Measurements from ENCODE around the gene NECTIN4.

NECTIN4 gene

GRCh38 chr1:161081519-161081918 is 7.8 kb downstream of the NECTIN4 start:
- no peak for TF ChIP-seq GATA3 (IDR thresholded peaks at IDR 0.05; ENCODE audit: low read depth, low read length)
- no peak for TF ChIP-seq GATA2 (IDR thresholded peaks at IDR 0.05; ENCODE audit: low read depth, low read length)

GRCh38 chr1:161080441-161081405 is 8.6 kb downstream of the NECTIN4 start:
- TF ChIP-seq GATA3 (IDR thresholded peaks at IDR 0.05; ENCODE audit: low read depth, low read length), result no peak
- TF ChIP-seq GATA2 (IDR thresholded peaks at IDR 0.05; ENCODE audit: low read depth, low read length), result no peak

- TF ChIP-seq GATA2 (IDR thresholded peaks at IDR 0.05; ENCODE audit: low read depth, low read length) (no peak), GATA3 (IDR thresholded peaks at IDR 0.05; ENCODE audit: low read depth, low read length) (no peak)
Observed at GRCh38 chr1:161079436-161080110, 9.8 kb downstream of the NECTIN4 start.

- TF ChIP-seq GATA2 (IDR thresholded peaks at IDR 0.05; ENCODE audit: low read depth, low read length), result no peak
- no peak for TF ChIP-seq GATA3 (IDR thresholded peaks at IDR 0.05; ENCODE audit: low read depth, low read length)
Observed at GRCh38 chr1:161077426-161077825, 11.9 kb downstream of the NECTIN4 start.

GRCh38 chr1:161076410-161076809 is 12.9 kb downstream of the NECTIN4 start:
- TF ChIP-seq GATA3 (IDR thresholded peaks at IDR 0.05; ENCODE audit: low read depth, low read length), result no peak
- TF ChIP-seq GATA2 (IDR thresholded peaks at IDR 0.05; ENCODE audit: low read depth, low read length), result no peak

- TF ChIP-seq GATA2 (IDR thresholded peaks at IDR 0.05; ENCODE audit: low read depth, low read length) (no peak), GATA3 (IDR thresholded peaks at IDR 0.05; ENCODE audit: low read depth, low read length) (no peak)
Observed at GRCh38 chr1:161074676-161075368, 14.5 kb downstream of the NECTIN4 start.

GRCh38 chr1:161073474-161074121 is 15.8 kb downstream of the NECTIN4 start:
- TF ChIP-seq GATA2 (IDR thresholded peaks at IDR 0.05; ENCODE audit: low read depth, low read length), result no peak
- TF ChIP-seq GATA3 (IDR thresholded peaks at IDR 0.05; ENCODE audit: low read depth, low read length), result no peak

- TF ChIP-seq GATA3 (IDR thresholded peaks at IDR 0.05; ENCODE audit: low read depth, low read length), result no peak
- TF ChIP-seq GATA2 (IDR thresholded peaks at IDR 0.05; ENCODE audit: low read depth, low read length), result no peak
Observed at GRCh38 chr1:161072751-161073449, 16.5 kb downstream of the NECTIN4 start.

- TF ChIP-seq GATA3 (IDR thresholded peaks at IDR 0.05; ENCODE audit: low read depth, low read length) (no peak), GATA2 (IDR thresholded peaks at IDR 0.05; ENCODE audit: low read depth, low read length) (no peak)
Observed at GRCh38 chr1:161071886-161072371, 17.4 kb downstream of the NECTIN4 start.

- no peak for TF ChIP-seq GATA2 (IDR thresholded peaks at IDR 0.05; ENCODE audit: low read depth, low read length)
- TF ChIP-seq GATA3 (IDR thresholded peaks at IDR 0.05; ENCODE audit: low read depth, low read length), result no peak
Observed at GRCh38 chr1:161070761-161071160, 18.6 kb downstream of the NECTIN4 start.

GRCh38 chr1:161069731-161070270 is 19.6 kb downstream of the NECTIN4 start, which contains the start of gene ARHGAP30:
TSS of gene ARHGAP30 (minus strand) at chr1:161069891. CDS start at chr1:161069624, 267 bp downstream.
- TF ChIP-seq GATA2 (IDR thresholded peaks at IDR 0.05; ENCODE audit: low read depth, low read length) (no peak), GATA3 (IDR thresholded peaks at IDR 0.05; ENCODE audit: low read depth, low read length) (no peak)

- TF ChIP-seq GATA3 (IDR thresholded peaks at IDR 0.05; ENCODE audit: low read depth, low read length) (no peak), GATA2 (IDR thresholded peaks at IDR 0.05; ENCODE audit: low read depth, low read length) (no peak)
Observed at GRCh38 chr1:161069241-161069640, 20.1 kb downstream of the NECTIN4 start.

Data from SH-SY5Y (cell line).